Activated T-cell treated with anti-CD3 and anti-CD28 coated beads for 4 hours (primary cell): ENCODE data around the gene FAM53B.
A peak's percentile ranks its signal among the peaks of the same experiment; 100 is the strongest.
"Not testable (repeated sequence)": the region's sequence is repeated elsewhere in the genome, so short reads cannot be mapped to it uniquely, and the experiment has no call there.

Source experiments
- DNase-seq: peaks from one replicate; pipeline ENCODE4 v3.0.0-alpha.2; 2020

Gene FAM53B

GRCh38 chr10:124744102-124745050, at the start of gene FAM53B:
Gene FAM53B, minus strand, starts transcription at chr10:124744378. Its CDS starts 37,665 bp downstream, at chr10:124706713.
- peak; percentile 66 for DNase-seq

GRCh38 chr10:124792998-124793352, 48.8 kb upstream of the FAM53B start:
- no peak for DNase-seq

GRCh38 chr10:124791547-124792348, 47.6 kb upstream of the FAM53B start, which contains the start of gene EEF1AKMT2:
Gene EEF1AKMT2, minus strand, starts transcription at chr10:124791887. Its CDS starts 54 bp downstream, at chr10:124791833.
- DNase-seq = peak; percentile 69

- DNase-seq = not testable (repeated sequence)
Measured at GRCh38 chr10:124782900-124783299, 38.7 kb upstream of the FAM53B start.

GRCh38 chr10:124768791-124769190, 24.6 kb upstream of the FAM53B start:
- no peak for DNase-seq

GRCh38 chr10:124765256-124765655, 21.1 kb upstream of the FAM53B start:
- no peak for DNase-seq

- DNase-seq = no peak
Measured at GRCh38 chr10:124763267-124763666, 19.1 kb upstream of the FAM53B start.

GRCh38 chr10:124762281-124762680, 18.1 kb upstream of the FAM53B start:
- no peak for DNase-seq

GRCh38 chr10:124756156-124756903, 12.2 kb upstream of the FAM53B start:
- no peak for DNase-seq

- no peak for DNase-seq
Measured at GRCh38 chr10:124755581-124755980, 11.4 kb upstream of the FAM53B start.

- no peak for DNase-seq
Measured at GRCh38 chr10:124754227-124754626, 10.0 kb upstream of the FAM53B start.

GRCh38 chr10:124748953-124749645, 4.9 kb upstream of the FAM53B start:
- no peak for DNase-seq

GRCh38 chr10:124748166-124748565, 4.0 kb upstream of the FAM53B start:
- DNase-seq = no peak

- no peak for DNase-seq
Measured at GRCh38 chr10:124747745-124748144, 3.6 kb upstream of the FAM53B start.

GRCh38 chr10:124746992-124747391, 2.8 kb upstream of the FAM53B start:
- no peak for DNase-seq

- not testable (repeated sequence) for DNase-seq
Measured at GRCh38 chr10:124746447-124746846, 2.3 kb upstream of the FAM53B start.

- no peak for DNase-seq
Measured at GRCh38 chr10:124745673-124746072, 1.5 kb upstream of the FAM53B start.

GRCh38 chr10:124745252-124745651, 1.1 kb upstream of the FAM53B start:
- no peak for DNase-seq

- no peak for DNase-seq
Measured at GRCh38 chr10:124743191-124744101, 732 bp downstream of the FAM53B start.

- no peak for DNase-seq
Measured at GRCh38 chr10:124742413-124743190, 1.6 kb downstream of the FAM53B start.
